Naive B cell (primary cell): ENCODE measurements around the gene SLCO1A2. TPM values are rescaled to one million over a fixed set of nuclear protein-coding genes. Genes with fewer than 3 reads are reported as not detected.

ENCODE experiments used
- ATAC-seq, 2 donors: fragments of 150-1000 bp; cut with Tn5 transposase; 2 replicates each; pipeline ENCODE4 v1.10.0; 2021; ENCODE audit warnings: low read depth in 2 of 2, mild to moderate bottlenecking in 2 of 2, moderate library complexity in 2 of 2
- DNase-seq: peaks from one replicate; pipeline ENCODE4 v3.0.0; 2022
- H3K27ac Mint-ChIP-seq, 6 donors: one replicate each; pipeline ENCODE4 v1.8.0; 2020 to 2022; ENCODE audit warnings: mild to moderate bottlenecking in 6 of 6, mixed read lengths in 6 of 6, moderate library complexity in 5 of 6, inconsistent platforms in 2 of 6
- H3K27me3 Mint-ChIP-seq, 3 donors: one replicate each; pipeline ENCODE4 v1.8.0; 2021 to 2022; ENCODE audit warnings: mixed read lengths in 3 of 3, mild to moderate bottlenecking in 1 of 3
- H3K36me3 Mint-ChIP-seq, 2 donors: one replicate each; pipeline ENCODE4 v1.8.0; 2020 to 2022; ENCODE audit warnings: mixed read lengths in 2 of 2, inconsistent platforms in 1 of 2, mild to moderate bottlenecking in 1 of 2
- H3K4me1 Mint-ChIP-seq, 3 donors: one replicate each; pipeline ENCODE4 v1.8.0; 2020 to 2022; ENCODE audit warnings: mixed read lengths in 3 of 3, inconsistent platforms in 1 of 3, mild to moderate bottlenecking in 1 of 3, moderate library complexity in 1 of 3
- H3K4me3 Mint-ChIP-seq, 8 donors: one replicate each; pipeline ENCODE4 v1.8.0; 2020 to 2022; ENCODE audit warnings: mild to moderate bottlenecking in 8 of 8, mixed read lengths in 8 of 8, moderate library complexity in 8 of 8, inconsistent platforms in 2 of 8
- H3K9me3 Mint-ChIP-seq, 7 donors: one replicate each; pipeline ENCODE4 v1.8.0; 2020 to 2022; ENCODE audit warnings: mixed read lengths in 7 of 7, mild to moderate bottlenecking in 5 of 7, inconsistent platforms in 2 of 7, moderate library complexity in 1 of 7
- polyA plus RNA-seq, 6 donors: library from polyadenylated mRNA; unstranded; fragments of 300-500 nt; fragmentation: Illumina TruSeq; gene quantifications; one replicate each; pipeline ENCODE4 v1.2.3, GENCODE V29; 2021; ENCODE audit warnings: low read depth in 6 of 6

Gene SLCO1A2
- polyA plus RNA-seq, 6 donors from 2014 or later: not detected

- H3K9me3 Mint-ChIP-seq: no peaks in the 10 kb centered on the region
- no peak for DNase-seq
- no peak for ATAC-seq
- H3K27ac Mint-ChIP-seq: no peak overlapping the region
- no peaks in the 10 kb centered on the region for H3K4me1 Mint-ChIP-seq
- H3K36me3 Mint-ChIP-seq: no peaks in the 10 kb centered on the region
- H3K27me3 Mint-ChIP-seq: no peaks in the 10 kb centered on the region
- H3K4me3 Mint-ChIP-seq: no peak overlapping the region
These were observed 12.0 kb upstream of the SLCO1A2 start for GRCh38 chr12:21346542-21347205.

DNA sequence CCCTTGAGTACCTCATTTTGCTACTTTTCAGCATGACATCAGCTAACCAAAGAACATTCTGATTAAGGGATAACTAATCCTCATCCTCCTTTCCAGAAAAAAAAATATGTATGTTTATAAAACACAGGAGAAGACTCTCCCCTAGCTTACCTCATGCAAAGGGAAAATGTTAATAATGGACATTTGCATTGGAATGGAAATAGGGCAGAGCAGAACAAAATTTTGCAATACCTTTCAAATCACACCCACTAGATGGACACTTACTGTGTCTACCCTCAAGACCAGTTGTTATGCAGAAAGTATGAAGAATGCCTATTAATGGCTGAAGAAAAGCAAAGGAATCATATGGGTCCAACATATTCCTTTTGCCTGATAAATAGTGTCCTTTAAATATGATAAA lies 8.9 kb upstream of the SLCO1A2 start:
- H3K4me1 Mint-ChIP-seq: no peaks in the 10 kb centered on the region
- no peaks in the 10 kb centered on the region for H3K9me3 Mint-ChIP-seq
- no peak for DNase-seq
- no peak overlapping the region for H3K27ac Mint-ChIP-seq
- H3K36me3 Mint-ChIP-seq: no peaks in the 10 kb centered on the region
- H3K27me3 Mint-ChIP-seq: no peaks in the 10 kb centered on the region
- no peak overlapping the region for H3K4me3 Mint-ChIP-seq
- no peak for ATAC-seq

DNA sequence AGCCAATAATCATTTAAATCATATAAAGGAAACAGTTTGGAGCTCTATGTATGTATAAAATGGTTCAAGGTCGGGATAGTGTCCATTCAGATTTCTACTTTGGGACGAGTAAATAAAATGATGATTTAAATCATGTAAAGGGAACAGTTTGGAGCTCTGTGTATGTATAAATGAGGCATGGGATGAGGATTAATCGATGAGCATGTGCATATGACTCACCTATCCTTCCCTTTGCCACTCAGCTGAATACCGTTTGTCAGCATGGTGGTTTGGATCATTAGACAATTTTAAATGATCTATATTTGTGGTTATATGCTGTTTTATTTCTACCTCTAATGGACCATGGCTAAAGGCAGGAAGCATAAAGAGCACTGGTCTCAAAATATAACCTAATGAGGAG lies 7.1 kb upstream of the SLCO1A2 start:
- DNase-seq (no peak), ATAC-seq (no peak)
- H3K27me3 Mint-ChIP-seq: no peaks in the 10 kb centered on the region
- peaks cover 0 to 2% (median 0%) of the 10 kb centered on the region in 7 donors for H3K9me3 Mint-ChIP-seq
- H3K4me1 Mint-ChIP-seq: no peaks in the 10 kb centered on the region
- H3K27ac Mint-ChIP-seq: no peak overlapping the region
- H3K36me3 Mint-ChIP-seq: no peaks in the 10 kb centered on the region
- no peak overlapping the region for H3K4me3 Mint-ChIP-seq

GRCh38 chr12:21340403-21340802 lies 5.7 kb upstream of the SLCO1A2 start:
- H3K36me3 Mint-ChIP-seq: no peaks in the 10 kb centered on the region
- peaks cover 0 to 2% (median 0%) of the 10 kb centered on the region in 7 donors for H3K9me3 Mint-ChIP-seq
- H3K4me1 Mint-ChIP-seq: no peaks in the 10 kb centered on the region
- no peak for DNase-seq
- H3K27ac Mint-ChIP-seq: no peak overlapping the region
- H3K4me3 Mint-ChIP-seq: no peak overlapping the region
- no peaks in the 10 kb centered on the region for H3K27me3 Mint-ChIP-seq
- ATAC-seq: no peak

- no peak overlapping the region for H3K4me3 Mint-ChIP-seq
- H3K9me3 Mint-ChIP-seq: peaks cover 0 to 2% (median 0%) of the 10 kb centered on the region in 7 donors
- H3K4me1 Mint-ChIP-seq: no peaks in the 10 kb centered on the region
- H3K27ac Mint-ChIP-seq: no peak overlapping the region
- DNase-seq (no peak), ATAC-seq (no peak)
- H3K36me3 Mint-ChIP-seq: no peaks in the 10 kb centered on the region
- no peaks in the 10 kb centered on the region for H3K27me3 Mint-ChIP-seq
These were observed 5.2 kb upstream of the SLCO1A2 start for GRCh38 chr12:21339921-21340320.

GRCh38 chr12:21337959-21338744 lies 3.4 kb upstream of the SLCO1A2 start:
- no peaks in the 10 kb centered on the region for H3K4me1 Mint-ChIP-seq
- H3K9me3 Mint-ChIP-seq: peaks cover 0 to 2% (median 0%) of the 10 kb centered on the region in 7 donors
- no peak overlapping the region for H3K4me3 Mint-ChIP-seq
- ATAC-seq: no peak
- H3K27me3 Mint-ChIP-seq: no peaks in the 10 kb centered on the region
- DNase-seq: no peak
- no peaks in the 10 kb centered on the region for H3K36me3 Mint-ChIP-seq
- H3K27ac Mint-ChIP-seq: peak overlapping the region in 1 of 6 donors; percentile 30

- no peak for DNase-seq
- Mint-ChIP-seq H3K9me3 (peaks cover 0 to 2% (median 0%) of the 10 kb centered on the region in 7 donors), H3K27me3 (no peaks in the 10 kb centered on the region), H3K36me3 (no peaks in the 10 kb centered on the region), H3K4me3 (no peak overlapping the region), H3K27ac (no peak overlapping the region), H3K4me1 (no peaks in the 10 kb centered on the region)
- no peak for ATAC-seq
These were observed 2.7 kb upstream of the SLCO1A2 start for GRCh38 chr12:21337453-21337852.

DNA sequence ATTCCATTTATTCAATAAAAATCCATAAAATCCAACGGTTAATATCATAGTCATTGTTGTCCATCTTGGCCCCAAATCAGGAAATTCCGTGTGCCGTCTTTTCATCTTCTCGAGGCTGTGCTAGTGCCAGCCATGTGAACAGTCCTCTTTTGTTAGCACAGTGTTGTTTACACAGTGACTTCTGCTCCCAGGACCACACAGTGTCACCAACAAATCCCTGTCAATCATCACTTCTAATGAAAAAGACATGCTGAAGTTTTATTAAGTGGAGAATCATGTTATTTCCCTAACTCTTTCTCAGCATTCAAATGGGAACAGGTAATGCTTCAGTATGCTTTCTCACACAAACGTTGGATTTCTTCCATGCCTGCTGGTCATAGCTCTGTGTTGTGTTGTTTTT lies 1.9 kb upstream of the SLCO1A2 start:
- no peaks in the 10 kb centered on the region for H3K36me3 Mint-ChIP-seq
- H3K9me3 Mint-ChIP-seq: peaks cover 0 to 6% (median 1%) of the 10 kb centered on the region in 7 donors
- H3K27ac Mint-ChIP-seq: no peak overlapping the region
- DNase-seq: no peak
- no peak for ATAC-seq
- H3K4me3 Mint-ChIP-seq: no peak overlapping the region
- H3K27me3 Mint-ChIP-seq: no peaks in the 10 kb centered on the region
- H3K4me1 Mint-ChIP-seq: no peaks in the 10 kb centered on the region

- ATAC-seq: no peak
- Mint-ChIP-seq H3K27me3 (peaks cover 0 to 4% (median 0%) of the 10 kb centered on the region in 3 donors), H3K4me1 (no peaks in the 10 kb centered on the region), H3K4me3 (no peak overlapping the region), H3K9me3 (peaks cover 11 to 35% (median 18%) of the 10 kb centered on the region in 7 donors), H3K36me3 (peaks cover 0 to 19% of the 10 kb centered on the region in 2 donors), H3K27ac (no peak overlapping the region)
- DNase-seq: no peak
These were observed 3.9 kb downstream of the SLCO1A2 start for GRCh38 chr12:21330682-21331253.

DNA sequence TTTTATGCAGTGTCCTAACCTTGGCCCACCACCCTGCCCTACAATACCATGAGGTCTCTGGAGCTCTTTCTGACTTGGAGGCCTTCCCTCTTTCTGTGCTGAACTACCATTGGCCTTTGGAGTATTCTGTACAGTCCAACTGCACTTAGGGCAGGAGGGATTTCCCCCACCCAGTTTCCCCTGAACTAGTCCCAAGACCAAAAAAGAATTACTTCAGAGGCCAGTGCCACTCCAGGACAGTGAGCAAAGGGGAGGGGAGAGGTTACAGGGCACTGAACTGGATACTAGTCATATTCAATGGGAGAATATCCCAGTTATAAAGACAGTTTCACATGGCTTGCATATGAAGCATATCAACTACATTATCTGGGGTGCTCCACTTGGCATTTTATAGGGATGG lies 6.1 kb downstream of the SLCO1A2 start:
- Mint-ChIP-seq H3K9me3 (peaks cover 11 to 40% (median 22%) of the 10 kb centered on the region in 7 donors), H3K4me1 (no peaks in the 10 kb centered on the region), H3K27ac (no peak overlapping the region), H3K4me3 (no peak overlapping the region), H3K27me3 (peaks cover 0 to 4% (median 0%) of the 10 kb centered on the region in 3 donors), H3K36me3 (peaks cover 0 to 20% of the 10 kb centered on the region in 2 donors)
- DNase-seq: no peak
- no peak for ATAC-seq

- H3K27ac Mint-ChIP-seq: no peak overlapping the region
- no peak overlapping the region for H3K4me3 Mint-ChIP-seq
- ATAC-seq: no peak
- H3K27me3 Mint-ChIP-seq: no peaks in the 10 kb centered on the region
- no peak for DNase-seq
- no peaks in the 10 kb centered on the region for H3K4me1 Mint-ChIP-seq
- peaks cover 0 to 20% of the 10 kb centered on the region in 2 donors for H3K36me3 Mint-ChIP-seq
- peaks cover 6 to 23% (median 20%) of the 10 kb centered on the region in 7 donors for H3K9me3 Mint-ChIP-seq
These were observed 10.2 kb downstream of the SLCO1A2 start for GRCh38 chr12:21324551-21324950.

DNA sequence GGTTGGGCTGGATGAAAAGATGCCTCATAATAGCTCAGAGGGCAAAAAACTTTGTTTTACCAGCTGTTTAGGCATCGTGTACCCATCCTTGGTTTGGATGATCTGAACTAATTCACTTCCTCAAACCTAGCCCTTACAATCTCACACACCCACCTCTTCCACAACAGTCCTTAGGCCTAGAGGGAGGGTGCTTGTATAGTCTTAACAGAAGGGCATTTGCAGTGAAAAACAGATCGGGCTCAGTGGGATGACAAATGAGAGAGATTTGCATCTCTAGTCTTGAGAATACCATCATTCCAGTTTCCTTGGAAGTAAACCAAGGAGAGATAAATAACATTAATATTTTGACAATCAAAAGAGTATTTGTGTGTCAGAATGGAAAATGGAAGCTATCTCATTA lies 11.0 kb downstream of the SLCO1A2 start:
- DNase-seq (no peak), ATAC-seq (no peak)
- Mint-ChIP-seq H3K4me3 (no peak overlapping the region), H3K27ac (no peak overlapping the region), H3K9me3 (peaks cover 6 to 23% (median 17%) of the 10 kb centered on the region in 7 donors), H3K4me1 (no peaks in the 10 kb centered on the region), H3K27me3 (no peaks in the 10 kb centered on the region), H3K36me3 (peaks cover 0 to 20% of the 10 kb centered on the region in 2 donors)

- no peak for DNase-seq
- H3K9me3 Mint-ChIP-seq: no peaks in the 10 kb centered on the region
- H3K27me3 Mint-ChIP-seq: peaks cover 0 to 4% (median 0%) of the 10 kb centered on the region in 3 donors
- no peaks in the 10 kb centered on the region for H3K36me3 Mint-ChIP-seq
- H3K27ac Mint-ChIP-seq: no peak overlapping the region
- H3K4me1 Mint-ChIP-seq: no peaks in the 10 kb centered on the region
- no peak for ATAC-seq
- H3K4me3 Mint-ChIP-seq: no peak overlapping the region
These were observed 25.9 kb downstream of the SLCO1A2 start for GRCh38 chr12:21308785-21309184.

DNA sequence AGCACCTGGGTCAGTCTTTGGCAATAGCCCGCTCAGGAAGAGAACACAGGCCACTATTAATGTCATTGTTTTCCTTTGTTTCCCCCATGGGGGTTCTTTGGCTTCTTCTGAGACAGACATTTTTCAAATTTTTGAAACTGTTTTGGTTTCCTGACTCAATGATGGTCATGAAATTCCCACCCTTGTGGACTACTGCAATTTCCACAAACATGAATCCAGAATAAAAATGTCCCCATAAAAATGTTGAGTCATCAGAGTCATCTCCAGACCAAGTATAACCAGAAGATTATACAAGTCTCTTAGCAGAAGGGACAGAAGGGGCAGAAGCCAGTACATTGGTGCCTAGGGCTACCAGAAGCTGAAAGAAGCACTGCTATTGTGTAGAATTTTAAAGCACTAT lies 29.1 kb downstream of the SLCO1A2 start:
- DNase-seq: no peak
- no peak for ATAC-seq
- Mint-ChIP-seq H3K27ac (no peak overlapping the region), H3K36me3 (no peaks in the 10 kb centered on the region), H3K27me3 (peaks cover 6 to 10% (median 7%) of the 10 kb centered on the region in 3 donors), H3K4me3 (no peak overlapping the region), H3K9me3 (no peaks in the 10 kb centered on the region), H3K4me1 (no peaks in the 10 kb centered on the region)
